NCI-H2029 (cell line): Measurements from ENCODE around the gene PRRT1.
"Not testable (repeated sequence)": the region's sequence is repeated elsewhere in the genome, so short reads cannot be mapped to it uniquely, and the experiment has no call there.

Experiments
- DNase-seq: peaks from one replicate; lab custom pipeline; 2025; lab: John Stamatoyannopoulos, UW

The PRRT1 gene

DNA sequence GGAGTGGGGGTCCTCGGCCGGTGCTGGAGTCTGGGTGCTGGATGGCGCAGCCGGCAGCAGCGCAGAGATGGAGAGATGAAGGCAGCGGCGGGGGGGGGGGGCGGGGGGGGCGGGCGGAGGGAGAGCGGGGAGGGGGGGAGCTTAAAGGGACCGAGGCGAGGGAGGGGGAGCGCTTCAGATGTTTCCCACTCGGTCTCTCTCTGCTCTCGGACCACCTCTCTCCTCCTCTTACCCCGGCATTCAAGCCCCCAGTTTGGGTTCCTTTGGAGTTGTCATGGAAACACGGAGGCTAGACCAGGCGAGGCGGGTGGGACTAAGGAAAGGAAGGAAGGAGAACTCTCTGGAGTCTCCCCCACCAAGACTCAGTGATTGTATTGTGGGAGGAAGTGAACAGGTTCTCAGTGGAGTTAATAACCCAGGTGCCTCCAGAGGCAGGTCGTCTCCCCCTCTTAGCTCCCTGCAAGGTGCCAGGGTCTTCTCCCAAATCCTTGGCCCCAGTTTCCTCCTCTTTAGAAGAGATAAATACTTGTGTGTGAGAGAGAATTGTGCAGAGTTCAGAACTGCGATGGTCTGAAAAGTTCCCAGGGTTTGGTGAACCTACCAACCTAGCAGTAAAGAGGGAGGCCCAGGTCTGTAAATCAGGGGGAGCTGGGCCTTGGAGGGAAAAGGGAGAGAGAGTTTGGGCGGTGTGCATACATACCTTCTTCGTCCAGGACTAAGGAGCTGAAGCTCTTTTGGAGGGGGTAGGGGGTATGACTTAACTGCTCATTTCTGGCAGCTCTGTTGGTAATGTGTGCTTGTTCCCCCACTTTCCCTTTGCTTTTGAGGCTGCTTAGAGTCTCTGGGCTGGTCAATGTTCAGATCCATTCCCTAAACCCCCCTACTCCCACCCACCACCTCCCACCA is at the start of gene PRRT1:
PRRT1 (minus strand) TSS at position 77 of the 906 bp plus-strand sequence. CDS start 112 bp downstream, outside the sequence.
- DNase-seq = no peak

GRCh38 chr6:32200711-32201475 is 49.2 kb upstream of the PRRT1 start:
- DNase-seq = no peak

- no peak for DNase-seq
Observed at GRCh38 chr6:32198866-32199265, 47.1 kb upstream of the PRRT1 start.

DNA sequence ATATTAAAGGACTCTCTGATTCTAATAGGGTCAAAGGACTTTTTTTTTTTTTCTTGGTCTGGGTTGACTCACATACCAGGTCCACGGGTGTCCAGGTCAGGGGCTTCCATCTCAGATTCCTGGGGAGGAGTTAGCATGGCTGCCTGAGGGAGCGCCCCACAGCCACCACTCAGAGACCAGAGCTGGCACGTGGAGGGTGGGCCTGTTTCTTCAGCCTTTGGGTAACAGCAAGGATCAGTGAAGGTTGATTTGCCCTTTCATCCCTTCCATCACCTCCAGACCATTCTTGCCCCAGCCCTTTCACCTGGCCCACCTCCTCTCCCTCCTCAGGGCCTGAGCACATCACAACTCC is 46.6 kb upstream of the PRRT1 start:
- DNase-seq = no peak

GRCh38 chr6:32196682-32197616 is 45.2 kb upstream of the PRRT1 start:
- no peak for DNase-seq

- peak; percentile 78 for DNase-seq
Observed at GRCh38 chr6:32195902-32196681, 44.4 kb upstream of the PRRT1 start.

DNA sequence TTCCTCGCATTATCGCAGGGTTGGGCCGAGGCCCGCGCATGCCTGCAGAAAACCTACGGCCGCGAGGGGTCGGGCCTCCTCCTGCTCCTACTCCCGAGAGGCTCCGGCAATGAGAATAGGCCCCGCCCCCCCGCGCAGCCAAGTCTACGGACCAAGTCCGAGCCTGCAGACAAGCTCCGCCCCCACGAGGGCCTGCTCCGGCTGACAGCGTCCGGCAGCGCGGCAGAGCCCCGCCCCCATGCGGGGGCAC is 43.8 kb upstream of the PRRT1 start:
- peak; percentile 100 for DNase-seq

DNA sequence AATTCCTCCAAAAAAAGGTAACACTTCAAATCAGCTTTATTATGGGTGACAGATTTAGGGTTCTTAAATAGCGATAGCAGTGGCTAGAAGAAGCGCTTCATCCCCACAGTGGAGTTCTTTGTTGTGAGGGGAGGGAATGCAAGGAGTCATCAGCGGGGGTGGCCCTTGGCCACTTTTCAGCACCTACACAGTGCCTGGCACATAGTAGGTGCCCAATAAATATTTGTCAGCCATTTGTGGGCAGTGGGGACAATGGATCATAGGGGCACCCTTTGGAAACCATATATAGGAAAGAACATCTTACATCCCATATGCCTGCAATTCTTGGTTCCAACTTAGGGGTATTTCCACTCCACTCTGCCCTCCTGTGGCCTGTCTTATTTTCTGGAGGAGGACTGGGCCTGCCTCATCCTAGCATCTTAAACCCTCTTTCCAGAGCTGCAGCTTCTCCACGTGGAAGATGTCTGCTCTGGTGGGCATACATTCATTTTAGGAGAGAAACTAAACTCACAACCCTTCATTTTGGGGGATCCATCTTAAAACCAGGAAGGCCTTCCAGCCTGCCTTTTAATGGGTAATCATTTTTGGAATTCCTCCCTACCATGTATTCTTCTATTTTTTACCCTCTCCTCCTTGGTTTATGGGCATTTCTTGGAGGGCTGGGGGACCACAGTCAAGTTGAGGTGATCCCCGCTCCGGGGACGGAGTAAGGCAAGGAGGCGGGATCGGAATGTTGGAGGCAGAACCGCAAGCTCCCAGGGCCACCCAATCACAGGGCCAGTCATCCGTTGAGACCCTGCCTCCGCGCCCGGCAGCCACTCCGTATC is 43.3 kb upstream of the PRRT1 start:
- DNase-seq = peak; percentile 14

- DNase-seq = no peak
Observed at GRCh38 chr6:32194388-32194787, 42.6 kb upstream of the PRRT1 start.

GRCh38 chr6:32193096-32193495 is 41.4 kb upstream of the PRRT1 start:
- not testable (repeated sequence) for DNase-seq

GRCh38 chr6:32192608-32193039 is 40.9 kb upstream of the PRRT1 start, which contains the start of gene GPSM3:
TSS of gene GPSM3 (minus strand) at chr6:32192643. CDS start at chr6:32192513, 130 bp downstream.
- peak; percentile 41 for DNase-seq

GRCh38 chr6:32191696-32192607 is 40.2 kb upstream of the PRRT1 start:
- no peak for DNase-seq

GRCh38 chr6:32190911-32191677 is 39.4 kb upstream of the PRRT1 start:
- no peak for DNase-seq

DNA sequence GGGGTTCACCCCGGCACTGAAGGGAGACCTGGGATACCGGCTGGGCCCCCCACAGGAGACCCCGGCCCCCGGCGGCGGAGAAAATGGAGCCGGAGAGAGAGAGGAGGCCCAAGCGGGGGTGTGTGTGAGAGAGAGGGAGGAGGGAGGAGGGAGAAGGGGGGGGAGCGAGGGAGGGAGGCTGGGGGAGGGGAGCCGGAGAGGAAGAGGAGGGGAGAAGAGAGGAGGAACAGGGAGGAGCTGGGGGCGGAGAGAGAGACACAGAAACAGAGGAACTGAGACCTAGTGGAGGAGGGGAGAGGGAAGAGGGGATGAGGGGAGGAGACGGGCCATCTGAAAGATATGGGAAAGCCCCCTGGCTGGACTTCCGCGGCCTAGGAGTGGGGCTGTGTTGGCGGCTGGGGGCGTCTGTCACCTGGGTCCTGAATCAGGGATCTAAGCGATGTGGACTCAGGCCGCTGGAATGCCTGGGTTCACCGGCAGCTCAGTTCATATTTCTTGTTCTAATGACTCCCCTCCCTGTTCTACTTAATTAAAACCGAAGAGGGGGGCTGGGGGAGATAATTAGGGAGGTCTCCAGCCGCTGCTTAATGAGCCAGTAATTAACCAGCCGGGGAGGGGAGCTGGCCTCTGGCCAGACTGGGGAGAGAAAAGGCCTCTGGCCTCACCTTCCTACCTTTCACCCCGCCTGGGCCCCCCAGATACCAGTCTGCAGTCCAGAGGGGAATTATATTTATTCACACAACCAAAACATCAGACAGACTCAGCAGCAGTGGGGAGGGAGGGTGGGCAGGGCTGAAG is 38.5 kb upstream of the PRRT1 start, which contains the start of gene PBX2:
PBX2 (minus strand) TSS at position 149 of the 798 bp plus-strand sequence. CDS start 287 bp downstream, outside the sequence.
- peak; percentile 87 for DNase-seq

GRCh38 chr6:32189742-32190053 is 38.0 kb upstream of the PRRT1 start:
- DNase-seq = no peak

GRCh38 chr6:32189069-32189741 is 37.5 kb upstream of the PRRT1 start:
- DNase-seq = no peak
